Thymus (tissue), 11 donors: ENCODE results near the gene OXNAD1. TPM values are rescaled to one million over a fixed set of nuclear protein-coding genes. Genes with fewer than 3 reads are reported as not detected.

Source experiments
- DNase-seq, 9 donors: peaks; one replicate each; pipeline ENCODE4 v3.0.0-alpha.2; 2013; ENCODE audit warnings: low spot score in 9 of 9, low read depth in 6 of 9, missing footprints in 1 of 9
- H3K27ac ChIP-seq, 2 donors: one replicate each; pipeline ENCODE4 v1.5.1; 2013; ENCODE audit warnings: control low read depth in 1 of 2, low read depth in 1 of 2, low read length in 1 of 2, mild to moderate bottlenecking in 1 of 2, moderate library complexity in 1 of 2
- H3K27me3 ChIP-seq, 2 donors: one replicate each; pipeline ENCODE4 v1.5.1; 2013; ENCODE audit warnings: low read length in 1 of 2; ENCODE audit not compliant: control insufficient read depth in 2 of 2, insufficient read depth in 1 of 2
- H3K36me3 ChIP-seq, 2 donors: one replicate each; pipeline ENCODE4 v1.5.1; 2013; ENCODE audit warnings: low read length in 1 of 2, mild to moderate bottlenecking in 1 of 2, moderate library complexity in 1 of 2; ENCODE audit not compliant: control insufficient read depth in 2 of 2, insufficient read depth in 2 of 2
- H3K4me1 ChIP-seq, 2 donors: one replicate each; pipeline ENCODE4 v1.5.1; 2013; ENCODE audit warnings: low read length in 2 of 2; ENCODE audit not compliant: control insufficient read depth in 2 of 2, insufficient read depth in 2 of 2
- H3K4me3 ChIP-seq, 2 donors: one replicate each; pipeline ENCODE4 v1.5.1; 2013; ENCODE audit warnings: low read length in 2 of 2, control low read depth in 1 of 2, mild to moderate bottlenecking in 1 of 2
- H3K9me3 ChIP-seq, 2 donors: one replicate each; pipeline ENCODE4 v1.5.1; 2013; ENCODE audit warnings: low read length in 1 of 2, mild to moderate bottlenecking in 1 of 2; ENCODE audit not compliant: control insufficient read depth in 2 of 2, insufficient read depth in 1 of 2
- WGBS: extraction: QIAGEN DNeasy Blood & Tissue Kit; methylation state at CpG from one replicate; pipeline ENCODE4 v1.1.7; 2013; 5-methylcytosine and 5-hydroxymethylcytosine counted together
- polyA plus RNA-seq: library from polyadenylated mRNA; stranded (reverse); fragments of 200-250 nt; gene quantifications from one replicate; pipeline ENCODE4 v1.2.3, GENCODE V29; 2013
- total RNA-seq: library from RNA; stranded (reverse); fragments of 120-200 nt; gene quantifications from one replicate; pipeline ENCODE4 v1.2.4, GENCODE V29; 2013
- donor health status: healthy.

Gene OXNAD1
- total and polyA plus RNA-seq, 2 donors = 31.6 to 34.4 TPM

DNA sequence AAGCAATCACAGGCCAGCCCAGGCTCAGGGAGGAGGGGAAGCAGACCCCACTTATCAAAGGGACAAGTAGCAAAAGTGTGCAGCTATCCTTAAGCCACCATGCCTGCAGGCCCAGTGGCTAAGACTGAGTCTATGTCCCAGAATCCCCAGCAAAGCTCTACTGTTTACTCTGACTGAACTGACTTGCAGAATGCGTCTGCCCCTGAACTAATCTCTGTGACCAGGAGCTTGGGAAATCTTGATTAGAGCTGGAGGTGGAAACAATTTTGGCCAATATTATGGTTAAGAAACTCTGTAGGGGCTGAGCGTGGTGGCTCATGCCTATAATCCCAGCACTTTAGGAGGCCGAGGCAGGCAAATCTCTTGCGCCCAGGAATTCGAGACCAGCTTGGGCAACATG lies 22.8 kb upstream of the OXNAD1 start:
- no peaks in the 10 kb centered on the region for H3K27me3 ChIP-seq
- no peak for DNase-seq
- H3K4me1 ChIP-seq = peaks cover 0 to 2% of the 10 kb centered on the region in 2 donors
- WGBS = 98% methylated on average over 5 of the region's 5 CpGs
- no peaks in the 10 kb centered on the region for H3K9me3 ChIP-seq
- H3K4me3 ChIP-seq = no peak overlapping the region
- H3K27ac ChIP-seq = no peak overlapping the region
- H3K36me3 ChIP-seq = no peaks in the 10 kb centered on the region

DNA sequence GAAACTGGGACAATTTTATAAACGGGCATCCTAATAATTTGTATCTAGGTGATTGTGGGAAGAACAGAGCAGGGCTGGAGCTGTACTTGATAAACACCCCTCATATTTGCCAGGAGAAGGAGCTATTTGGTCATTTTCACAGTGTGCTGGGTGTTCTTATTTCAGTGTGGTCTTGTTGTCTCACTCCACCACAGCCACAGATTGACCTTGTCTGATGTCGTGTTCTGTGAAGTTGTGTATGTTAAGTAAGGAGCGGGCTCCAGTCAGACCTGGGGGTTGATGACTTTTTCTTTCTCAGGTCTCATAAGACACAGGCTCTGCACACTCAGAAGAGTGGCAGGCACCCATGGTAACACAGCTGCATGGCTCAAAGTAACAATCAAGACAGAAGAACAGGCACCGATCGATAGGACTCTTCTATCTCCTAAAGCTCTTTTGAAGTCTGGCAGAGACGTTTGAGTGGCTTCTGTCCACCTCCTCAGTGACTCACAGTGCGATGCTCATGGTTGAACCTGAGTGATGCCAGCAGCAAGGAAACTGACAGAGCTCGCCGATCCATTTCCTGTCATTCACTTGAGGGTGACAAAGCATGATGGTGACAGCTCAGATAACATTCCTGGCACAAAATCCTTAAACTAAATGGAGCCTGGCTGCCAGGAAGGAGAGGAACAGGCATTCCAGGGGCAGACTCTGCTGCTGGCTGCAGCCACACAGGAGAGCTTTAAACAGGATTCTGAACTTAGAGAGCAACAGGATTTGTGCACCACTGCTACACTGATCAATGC lies 21.1 kb upstream of the OXNAD1 start:
- WGBS = 82% methylated on average over 9 of the region's 9 CpGs
- Histone ChIP-seq H3K36me3 (no peaks in the 10 kb centered on the region), H3K4me1 (peaks cover 0 to 13% of the 10 kb centered on the region in 2 donors), H3K27me3 (no peaks in the 10 kb centered on the region), H3K9me3 (no peaks in the 10 kb centered on the region), H3K27ac (no peak overlapping the region), H3K4me3 (no peak overlapping the region)
- no peak for DNase-seq

GRCh38 chr3:16245609-16246008 lies 19.4 kb upstream of the OXNAD1 start:
- WGBS = 96% methylated on average over 3 of the region's 3 CpGs
- H3K27me3 ChIP-seq = no peaks in the 10 kb centered on the region
- no peaks in the 10 kb centered on the region for H3K36me3 ChIP-seq
- H3K4me3 ChIP-seq = no peak overlapping the region
- H3K27ac ChIP-seq = no peak overlapping the region
- no peaks in the 10 kb centered on the region for H3K9me3 ChIP-seq
- DNase-seq = no peak
- H3K4me1 ChIP-seq = peaks cover 0 to 13% of the 10 kb centered on the region in 2 donors

- Histone ChIP-seq H3K4me3 (no peak overlapping the region), H3K9me3 (no peaks in the 10 kb centered on the region), H3K27ac (peak overlapping the region in 1 of 2 donors; percentile 70), H3K4me1 (peaks cover 0 to 13% of the 10 kb centered on the region in 2 donors), H3K36me3 (no peaks in the 10 kb centered on the region), H3K27me3 (no peaks in the 10 kb centered on the region)
- 39% methylated on average over 17 of the region's 17 CpGs for WGBS
- peak; percentile 62 to 91 (median 80) for DNase-seq
Measured at GRCh38 chr3:16247282-16248061, 17.5 kb upstream of the OXNAD1 start.

GRCh38 chr3:16248556-16248955 lies 16.5 kb upstream of the OXNAD1 start:
- H3K27me3 ChIP-seq = no peaks in the 10 kb centered on the region
- DNase-seq = no peak
- H3K27ac ChIP-seq = no peak overlapping the region
- WGBS = 97% methylated on average over 5 of the region's 5 CpGs
- no peaks in the 10 kb centered on the region for H3K9me3 ChIP-seq
- H3K36me3 ChIP-seq = no peaks in the 10 kb centered on the region
- peaks cover 0 to 13% of the 10 kb centered on the region in 2 donors for H3K4me1 ChIP-seq
- no peak overlapping the region for H3K4me3 ChIP-seq

GRCh38 chr3:16249336-16249735 lies 15.7 kb upstream of the OXNAD1 start:
- 81% methylated on average over 3 of the region's 3 CpGs for WGBS
- no peaks in the 10 kb centered on the region for H3K36me3 ChIP-seq
- no peak overlapping the region for H3K4me3 ChIP-seq
- DNase-seq = no peak
- no peaks in the 10 kb centered on the region for H3K27me3 ChIP-seq
- H3K9me3 ChIP-seq = no peaks in the 10 kb centered on the region
- H3K4me1 ChIP-seq = peaks cover 0 to 16% of the 10 kb centered on the region in 2 donors
- H3K27ac ChIP-seq = no peak overlapping the region

DNA sequence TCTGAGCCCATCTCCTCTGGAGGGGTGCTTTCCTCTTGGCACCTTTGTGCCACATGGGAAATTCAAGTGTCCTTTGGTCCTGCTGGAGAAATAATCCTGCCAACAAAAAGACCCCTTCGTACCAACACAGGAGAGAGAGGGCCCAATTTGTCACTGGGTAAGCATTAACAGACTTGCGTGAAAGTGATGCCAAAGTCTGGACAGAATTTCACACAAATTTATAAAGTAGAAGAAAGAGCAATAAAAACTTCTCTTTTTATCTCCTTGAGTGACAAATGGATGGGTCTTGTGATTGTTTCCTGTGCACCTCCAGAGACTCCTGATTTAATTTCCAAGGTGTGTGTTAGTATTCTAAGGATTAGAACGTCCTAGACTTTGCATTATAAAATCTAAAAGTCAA lies 15.1 kb upstream of the OXNAD1 start:
- Histone ChIP-seq H3K4me3 (no peak overlapping the region), H3K9me3 (no peaks in the 10 kb centered on the region), H3K27ac (no peak overlapping the region), H3K4me1 (peaks cover 5 to 22% of the 10 kb centered on the region in 2 donors), H3K36me3 (no peaks in the 10 kb centered on the region), H3K27me3 (no peaks in the 10 kb centered on the region)
- no peak for DNase-seq
- 94% methylated on average over 3 of the region's 3 CpGs for WGBS

DNA sequence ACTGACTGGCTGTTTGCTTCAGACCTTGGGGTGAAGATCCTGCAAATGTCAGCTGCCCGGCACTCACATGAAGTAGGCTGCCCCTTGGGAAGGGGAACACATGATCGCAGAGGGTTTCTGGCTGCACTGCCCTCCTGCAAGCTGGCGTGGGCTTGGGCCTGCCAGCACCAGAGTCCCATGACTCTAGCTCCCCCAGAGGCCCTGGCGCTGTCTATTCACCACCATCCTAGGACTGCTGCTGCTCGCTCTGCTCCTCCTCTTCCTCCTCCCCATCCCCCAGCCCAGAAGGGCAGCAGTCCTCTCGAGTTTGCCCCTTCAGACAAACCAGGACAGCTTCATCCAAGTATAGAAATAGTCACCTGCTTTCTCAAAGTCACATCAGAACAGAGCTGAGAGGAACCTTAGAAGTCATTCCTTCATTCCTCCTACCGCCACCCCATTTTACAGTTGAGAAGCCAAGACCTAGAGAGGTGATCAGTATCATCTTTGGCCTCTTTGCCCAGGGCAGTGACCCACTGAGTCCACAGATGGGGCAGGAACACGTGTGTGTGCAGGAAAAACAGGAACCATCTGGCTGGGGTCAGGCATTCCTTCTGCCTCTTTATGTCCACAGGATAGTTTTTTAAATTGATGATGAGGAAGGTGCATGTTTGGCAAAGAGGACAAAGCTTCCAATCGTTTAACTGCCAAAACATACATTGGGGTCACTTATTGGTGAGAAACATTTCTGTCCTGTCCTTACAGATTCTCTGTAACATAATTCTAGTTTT lies 13.5 kb upstream of the OXNAD1 start:
- no peaks in the 10 kb centered on the region for H3K36me3 ChIP-seq
- no peak overlapping the region for H3K27ac ChIP-seq
- H3K27me3 ChIP-seq = no peaks in the 10 kb centered on the region
- WGBS = 80% methylated on average over 9 of the region's 9 CpGs
- no peaks in the 10 kb centered on the region for H3K9me3 ChIP-seq
- H3K4me3 ChIP-seq = no peak overlapping the region
- DNase-seq = no peak
- H3K4me1 ChIP-seq = peaks cover 9 to 30% of the 10 kb centered on the region in 2 donors
